Neutrophil (primary cell): Measurements from ENCODE around the gene TMF1.
A peak's percentile ranks its signal among the peaks of the same experiment; 100 is the strongest.

Source experiments
- H3K27ac ChIP-seq: fragments of 200-600 bp; sonication (generic); 2 replicates; pipeline ENCODE4 v1.5.1; 2016; ENCODE audit warnings: mild to moderate bottlenecking, moderate library complexity
- H3K27me3 ChIP-seq: fragments of 200-600 bp; sonication (generic); 2 replicates; pipeline ENCODE4 v1.6.0; 2016; ENCODE audit warnings: mild to moderate bottlenecking
- H3K36me3 ChIP-seq: fragments of 200-600 bp; sonication (generic); 2 replicates; pipeline ENCODE4 v1.5.1; 2017
- H3K4me1 ChIP-seq, 2 experiments: fragments of 200-600 bp in 1 of 2; sonication (generic) in 1 of 2; 1 replicate in 1 of 2; 2 replicates in 1 of 2; pipeline versions ENCODE4 v1.5.1 to v1.6.1; 2013 to 2016; ENCODE audit warnings: low read depth in 1 of 2, low read length in 1 of 2, mild to moderate bottlenecking in 1 of 2, moderate library complexity in 1 of 2; ENCODE audit not compliant: control insufficient read depth in 1 of 2, insufficient read depth in 1 of 2
- H3K4me3 ChIP-seq, 2 experiments: fragments of 200-600 bp in 1 of 2; sonication (generic) in 1 of 2; 1 replicate in 1 of 2; 2 replicates in 1 of 2; pipeline ENCODE4 v1.5.1; 2013 to 2016; ENCODE audit warnings: low read depth in 1 of 2, low read length in 1 of 2, mild to moderate bottlenecking in 1 of 2, moderate library complexity in 1 of 2
- H3K9me3 ChIP-seq: fragments of 200-600 bp; sonication (generic); 2 replicates; pipeline ENCODE4 v1.5.1; 2016
- TF ChIP-seq, protein P1 (sequence below): fragments of 200-600 bp; sonication (generic); IDR thresholded peaks from 2 replicates; pipeline ENCODE4 v1.5.1; 2016; ENCODE audit warnings: antibody characterized with exemption

Gene TMF1

DNA sequence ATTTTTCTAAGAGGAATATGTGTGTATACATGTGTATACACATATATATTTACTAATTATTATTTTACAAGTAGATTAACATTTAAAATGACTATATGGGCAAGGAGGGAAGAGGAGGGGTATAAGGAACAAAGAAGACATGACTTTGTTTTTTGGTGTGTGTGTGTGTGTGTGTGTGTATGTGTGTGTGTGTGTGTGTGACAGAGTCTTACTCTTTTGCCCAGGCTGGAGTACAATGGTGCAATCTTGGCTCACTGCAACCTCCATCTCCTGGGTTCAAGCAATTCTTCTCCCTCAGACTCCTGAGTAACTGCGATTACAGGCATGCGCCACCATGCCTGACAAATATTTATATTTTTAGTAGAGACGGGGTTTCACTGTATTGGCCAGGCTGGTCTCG is 36.0 kb downstream of the TMF1 start:
- Histone ChIP-seq H3K27me3 (peaks cover 23% of the 10 kb centered on the region), H3K36me3 (peaks cover 21% of the 10 kb centered on the region), H3K9me3 (no peaks in the 10 kb centered on the region), H3K27ac (no peak overlapping the region), H3K4me1 (peaks cover 7 to 18% of the 10 kb centered on the region in 2 experiments), H3K4me3 (no peak overlapping the region)
- TF ChIP-seq, protein P1, sequence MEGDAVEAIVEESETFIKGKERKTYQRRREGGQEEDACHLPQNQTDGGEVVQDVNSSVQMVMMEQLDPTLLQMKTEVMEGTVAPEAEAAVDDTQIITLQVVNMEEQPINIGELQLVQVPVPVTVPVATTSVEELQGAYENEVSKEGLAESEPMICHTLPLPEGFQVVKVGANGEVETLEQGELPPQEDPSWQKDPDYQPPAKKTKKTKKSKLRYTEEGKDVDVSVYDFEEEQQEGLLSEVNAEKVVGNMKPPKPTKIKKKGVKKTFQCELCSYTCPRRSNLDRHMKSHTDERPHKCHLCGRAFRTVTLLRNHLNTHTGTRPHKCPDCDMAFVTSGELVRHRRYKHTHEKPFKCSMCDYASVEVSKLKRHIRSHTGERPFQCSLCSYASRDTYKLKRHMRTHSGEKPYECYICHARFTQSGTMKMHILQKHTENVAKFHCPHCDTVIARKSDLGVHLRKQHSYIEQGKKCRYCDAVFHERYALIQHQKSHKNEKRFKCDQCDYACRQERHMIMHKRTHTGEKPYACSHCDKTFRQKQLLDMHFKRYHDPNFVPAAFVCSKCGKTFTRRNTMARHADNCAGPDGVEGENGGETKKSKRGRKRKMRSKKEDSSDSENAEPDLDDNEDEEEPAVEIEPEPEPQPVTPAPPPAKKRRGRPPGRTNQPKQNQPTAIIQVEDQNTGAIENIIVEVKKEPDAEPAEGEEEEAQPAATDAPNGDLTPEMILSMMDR = no peak

DNA sequence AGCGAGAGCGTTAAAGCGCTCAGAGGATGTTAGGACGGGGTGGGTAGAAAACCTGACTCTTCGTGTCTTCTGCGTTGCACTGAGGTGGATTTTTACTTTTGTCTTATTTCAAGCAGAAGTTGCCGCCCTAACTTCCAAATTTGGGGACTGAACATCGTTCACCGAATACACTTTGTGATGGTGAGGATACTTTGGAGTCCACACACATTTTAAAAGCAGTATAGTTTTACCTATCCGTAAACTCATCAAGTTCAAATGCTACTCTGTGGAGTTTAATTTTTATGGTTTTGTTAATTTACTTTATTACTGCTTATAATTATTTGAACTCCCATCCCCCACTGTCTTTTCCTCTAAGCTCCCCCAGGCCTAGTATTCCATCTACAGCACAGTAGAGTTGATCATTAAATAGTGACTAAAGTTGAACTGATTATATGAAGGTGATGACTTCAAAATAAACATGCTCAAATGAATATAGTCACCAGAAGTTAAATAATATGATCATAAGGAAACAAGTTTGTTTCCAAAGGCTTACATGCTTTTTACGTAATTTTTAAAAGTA is 38.0 kb downstream of the TMF1 start:
- TF ChIP-seq, protein P1 = no peak
- Histone ChIP-seq H3K4me1 (peaks cover 7 to 18% of the 10 kb centered on the region in 2 experiments), H3K4me3 (peak overlapping the region; percentile 62 to 81), H3K36me3 (peaks cover 10% of the 10 kb centered on the region), H3K27me3 (peaks cover 23% of the 10 kb centered on the region), H3K27ac (no peak overlapping the region), H3K9me3 (no peaks in the 10 kb centered on the region)

- Histone ChIP-seq H3K4me1 (peaks cover 7 to 18% of the 10 kb centered on the region in 2 experiments), H3K36me3 (peaks cover 3% of the 10 kb centered on the region), H3K27me3 (peaks cover 23% of the 10 kb centered on the region), H3K4me3 (peak within 1 kb of the TSS; percentile 62 to 81), H3K9me3 (no peaks in the 10 kb centered on the region), H3K27ac (no peak within 1 kb of the TSS)
- TF ChIP-seq, protein P1 = no peak
Measured at GRCh38 chr3:69013253-69014021, 38.7 kb downstream of the TMF1 start, which contains the start of gene EOGT. Gene EOGT (minus strand): TSS chr3:69013684. CDS start chr3:69009846, 3,838 bp downstream.

DNA sequence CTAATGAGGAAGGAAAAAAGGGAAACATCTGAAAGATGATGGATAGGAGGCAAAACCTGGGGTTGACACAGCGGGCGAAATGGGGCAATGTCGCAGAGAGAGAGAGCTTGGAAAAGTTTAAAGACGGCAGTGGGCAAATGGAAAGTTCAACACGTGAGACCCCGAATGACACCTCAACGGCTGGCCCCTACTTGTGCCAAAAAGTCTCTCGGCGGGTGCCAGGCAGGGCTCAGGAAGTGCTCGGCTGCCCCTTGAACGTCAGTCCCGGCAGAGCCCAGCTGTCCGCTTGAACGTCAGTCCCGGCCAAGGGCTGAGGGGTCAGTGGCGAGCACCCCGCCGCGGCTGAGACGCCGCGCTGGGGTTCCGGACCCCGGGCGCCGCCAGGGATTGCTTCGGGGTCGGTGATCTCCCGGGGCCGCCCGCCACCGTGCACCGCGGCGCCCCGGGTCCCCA is 39.3 kb downstream of the TMF1 start:
- peaks cover 23% of the 10 kb centered on the region for H3K27me3 ChIP-seq
- peak overlapping the region; percentile 62 to 81 for H3K4me3 ChIP-seq
- H3K9me3 ChIP-seq = no peaks in the 10 kb centered on the region
- H3K36me3 ChIP-seq = no peaks in the 10 kb centered on the region
- H3K27ac ChIP-seq = no peak overlapping the region
- TF ChIP-seq, protein P1 = no peak
- H3K4me1 ChIP-seq = peaks cover 7 to 18% of the 10 kb centered on the region in 2 experiments

GRCh38 chr3:69012100-69012799 is 39.9 kb downstream of the TMF1 start:
- peak overlapping the region; percentile 62 to 81 for H3K4me3 ChIP-seq
- TF ChIP-seq, protein P1 = no peak

More at GRCh38 chr3:69012100-69012799, 39.9 kb downstream of the TMF1 start:
- peaks cover 7 to 18% of the 10 kb centered on the region in 2 experiments for H3K4me1 ChIP-seq
- no peak overlapping the region for H3K27ac ChIP-seq
- H3K9me3 ChIP-seq = no peaks in the 10 kb centered on the region
- no peaks in the 10 kb centered on the region for H3K36me3 ChIP-seq
- peaks cover 23% of the 10 kb centered on the region for H3K27me3 ChIP-seq
